OCI-LY1 (cell line): Measurements from ENCODE around the gene MB.

Experiments used
- H2AFZ ChIP-seq: fragments of 200-600 bp; sonication (generic), shearing (Covaris generic); 2 replicates; pipeline ENCODE4 v1.6.0; 2014; ENCODE audit warnings: antibody characterized with exemption, mild to moderate bottlenecking, low read length
- H3F3A ChIP-seq: fragments of 200-600 bp; sonication (generic), shearing (Covaris generic); 2 replicates; pipeline ENCODE4 v1.6.0; 2014; ENCODE audit warnings: mild to moderate bottlenecking, antibody characterized with exemption, low read length, moderate library complexity; ENCODE audit not compliant: insufficient read depth
- H3K27ac ChIP-seq: fragments of 200-600 bp; sonication (generic); 2 replicates; pipeline ENCODE4 v1.5.1; 2014; ENCODE audit warnings: low read length, mixed run types, mild to moderate bottlenecking, low read depth; ENCODE audit not compliant: poor library complexity, severe bottlenecking
- H3K27me3 ChIP-seq: fragments of 200-600 bp; sonication (generic); 2 replicates; pipeline ENCODE4 v1.6.0; 2014; ENCODE audit warnings: antibody characterized with exemption, mild to moderate bottlenecking, low read length, moderate library complexity; ENCODE audit not compliant: insufficient read depth
- H3K36me3 ChIP-seq: fragments of 200-600 bp; sonication (generic); 2 replicates; pipeline ENCODE4 v1.6.1; 2014; ENCODE audit warnings: mild to moderate bottlenecking, antibody characterized with exemption, low read length, moderate library complexity, mixed read lengths; ENCODE audit not compliant: insufficient read depth
- H3K4me1 ChIP-seq: fragments of 200-600 bp; sonication (generic); 2 replicates; pipeline ENCODE4 v1.5.1; 2014; ENCODE audit warnings: mild to moderate bottlenecking, low read length, moderate library complexity; ENCODE audit not compliant: insufficient read depth, severe bottlenecking
- H3K4me2 ChIP-seq: fragments of 200-600 bp; sonication (generic), shearing (Covaris generic); 2 replicates; pipeline ENCODE4 v1.6.1; 2014; ENCODE audit warnings: low read length
- H3K4me3 ChIP-seq: fragments of 200-600 bp; sonication (generic); 2 replicates; pipeline ENCODE4 v1.5.1; 2014; ENCODE audit warnings: low read length, low read depth, mild to moderate bottlenecking, mixed read lengths; ENCODE audit not compliant: poor library complexity, severe bottlenecking
- H3K79me2 ChIP-seq: fragments of 200-600 bp; shearing (Covaris generic); 2 replicates; pipeline ENCODE4 v1.6.1; 2016; ENCODE audit warnings: mixed run types, low read length, mixed read lengths; ENCODE audit not compliant: insufficient read depth
- H3K9ac ChIP-seq: fragments of 200-600 bp; sonication (generic), shearing (Covaris generic); 2 replicates; pipeline ENCODE4 v1.6.1; 2014; ENCODE audit warnings: mild to moderate bottlenecking, low read length, mixed read lengths
- H3K9me2 ChIP-seq: fragments of 200-600 bp; sonication (generic), shearing (Covaris generic); 2 replicates; pipeline ENCODE4 v1.6.1; 2014; ENCODE audit warnings: low read depth, mild to moderate bottlenecking, low read length, mixed read lengths
- H3K9me3 ChIP-seq: fragments of 200-600 bp; shearing (Covaris generic); 2 replicates; pipeline ENCODE4 v1.6.1; 2014; ENCODE audit warnings: low read length, mixed read lengths
- H4K20me1 ChIP-seq: fragments of 200-600 bp; sonication (generic), shearing (Covaris generic); 2 replicates; pipeline ENCODE4 v1.6.0; 2016; ENCODE audit warnings: mild to moderate bottlenecking, low read length; ENCODE audit not compliant: insufficient read depth
- CTCF ChIP-seq: fragments of 200-600 bp; sonication (generic), shearing (Covaris generic); IDR thresholded peaks from 2 replicates; pipeline ENCODE4 v1.5.1; 2017; ENCODE audit warnings: mild to moderate bottlenecking, antibody characterized with exemption, low read length, moderate library complexity, mixed read lengths
- EZH2 ChIP-seq: fragments of 200-600 bp; sonication (generic), shearing (Covaris generic); IDR thresholded peaks from 2 replicates; pipeline ENCODE4 v1.8.0; 2017; ENCODE audit warnings: borderline replicate concordance, mixed run types, mild to moderate bottlenecking, antibody characterized with exemption, low read length, moderate library complexity, mixed read lengths

The MB gene

GRCh38 chr22:35604621-35605368 lies 12.3 kb downstream of the MB start:
- Histone ChIP-seq H3K4me3 (no peak overlapping the region), H3K4me1 (no peaks in the 10 kb centered on the region), H2AFZ (no peak overlapping the region), H3K36me3 (no peaks in the 10 kb centered on the region), H3F3A (no peaks in the 10 kb centered on the region), H4K20me1 (no peaks in the 10 kb centered on the region), H3K4me2 (no peak overlapping the region), H3K9ac (no peak overlapping the region), H3K27ac (no peak overlapping the region), H3K27me3 (no peaks in the 10 kb centered on the region), H3K9me3 (no peaks in the 10 kb centered on the region), H3K9me2 (no peaks in the 10 kb centered on the region), H3K79me2 (no peaks in the 10 kb centered on the region)
- TF ChIP-seq EZH2, result no peak
- TF ChIP-seq CTCF, result no peak

- Histone ChIP-seq H3K9me2 (no peaks in the 10 kb centered on the region), H3K79me2 (no peaks in the 10 kb centered on the region), H3K27me3 (no peaks in the 10 kb centered on the region), H3K4me2 (no peak overlapping the region), H3K9me3 (no peaks in the 10 kb centered on the region), H3F3A (no peaks in the 10 kb centered on the region), H3K4me3 (no peak overlapping the region), H3K36me3 (no peaks in the 10 kb centered on the region), H3K27ac (no peak overlapping the region), H3K9ac (no peak overlapping the region), H2AFZ (no peak overlapping the region), H3K4me1 (no peaks in the 10 kb centered on the region), H4K20me1 (no peaks in the 10 kb centered on the region)
- no peak for TF ChIP-seq CTCF
- TF ChIP-seq EZH2, result no peak
These were observed 15.2 kb downstream of the MB start for GRCh38 chr22:35601743-35602615.

DNA sequence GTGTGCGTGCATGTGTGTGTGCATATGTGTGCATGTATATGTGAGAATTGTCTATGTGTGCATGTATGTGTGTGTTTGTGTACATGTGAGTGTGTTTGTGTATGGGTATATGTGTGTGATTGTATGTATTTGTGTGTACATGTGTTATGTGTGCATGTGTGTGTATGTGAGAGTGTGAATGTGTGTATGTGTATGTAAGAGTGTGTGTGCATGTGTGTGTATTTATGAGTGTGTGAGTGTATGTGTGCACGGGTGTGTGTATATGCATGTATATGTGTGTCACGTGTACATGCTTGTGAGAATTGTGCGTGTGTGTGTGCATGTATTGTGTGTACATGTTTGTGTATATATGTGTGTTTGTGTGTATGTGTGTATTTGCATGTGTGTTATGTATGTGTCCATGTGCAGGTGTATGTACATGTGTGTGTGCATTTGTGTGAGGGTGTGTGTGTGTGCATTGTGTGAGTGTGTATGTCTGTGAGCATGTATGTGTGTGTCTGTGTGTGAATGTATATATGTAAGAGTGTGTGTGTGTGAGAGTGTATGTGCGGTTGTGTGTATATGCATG lies 16.0 kb downstream of the MB start:
- H3K4me2 ChIP-seq, result no peak overlapping the region

More for the DNA sequence above, 16.0 kb downstream of the MB start:
- TF ChIP-seq EZH2 (no peak), CTCF (no peak)
- H3K27me3 ChIP-seq, result no peaks in the 10 kb centered on the region; the same call in 1 of the 2 replicates
- no peaks in the 10 kb centered on the region for H3K9me3 ChIP-seq
- no peaks in the 10 kb centered on the region for H3K79me2 ChIP-seq
- H3K9ac ChIP-seq, result no peak overlapping the region
- no peak overlapping the region for H3K27ac ChIP-seq
- no peaks in the 10 kb centered on the region for H3F3A ChIP-seq
- H3K9me2 ChIP-seq, result no peaks in the 10 kb centered on the region
- no peak overlapping the region for H3K4me3 ChIP-seq
- H4K20me1 ChIP-seq, result no peaks in the 10 kb centered on the region
- no peaks in the 10 kb centered on the region for H3K4me1 ChIP-seq
- no peaks in the 10 kb centered on the region for H3K36me3 ChIP-seq
- H2AFZ ChIP-seq, result no peak overlapping the region
